Omental fat pad (tissue), 4 donors: ENCODE data around the gene TMEM88. TPM values are rescaled to one million over a fixed set of nuclear protein-coding genes. Genes with fewer than 3 reads are reported as not detected.

Experiments used
- ATAC-seq: fragments of 150-250 bp; one replicate; pipeline ENCODE4 v1.9.1; 2016; ENCODE audit warnings: mild to moderate bottlenecking, moderate library complexity; ENCODE audit not compliant: low FRiP score
- DNase-seq: peaks from one replicate; pipeline ENCODE4 v3.0.0-alpha.2; 2019; ENCODE audit warnings: low spot score
- total RNA-seq, 4 donors: library from RNA; depleted of rRNA; stranded (reverse); fragments of >200 nt; gene quantifications; one replicate each; pipeline ENCODE4 v1.1.0, GENCODE V29; 2016
- TF ChIP-seq, protein P1 (sequence below), 3 donors: fragments of 450-650 bp; IDR thresholded peaks; one replicate each; pipeline ENCODE4 v1.5.1; 2016 to 2017; ENCODE audit warnings: antibody characterized with exemption in 3 of 3, mild to moderate bottlenecking in 3 of 3, moderate library complexity in 2 of 3

The TMEM88 gene
- total RNA-seq, 4 donors from 2014 or later: 20.2 to 99.9 (median 24.6) TPM

DNA sequence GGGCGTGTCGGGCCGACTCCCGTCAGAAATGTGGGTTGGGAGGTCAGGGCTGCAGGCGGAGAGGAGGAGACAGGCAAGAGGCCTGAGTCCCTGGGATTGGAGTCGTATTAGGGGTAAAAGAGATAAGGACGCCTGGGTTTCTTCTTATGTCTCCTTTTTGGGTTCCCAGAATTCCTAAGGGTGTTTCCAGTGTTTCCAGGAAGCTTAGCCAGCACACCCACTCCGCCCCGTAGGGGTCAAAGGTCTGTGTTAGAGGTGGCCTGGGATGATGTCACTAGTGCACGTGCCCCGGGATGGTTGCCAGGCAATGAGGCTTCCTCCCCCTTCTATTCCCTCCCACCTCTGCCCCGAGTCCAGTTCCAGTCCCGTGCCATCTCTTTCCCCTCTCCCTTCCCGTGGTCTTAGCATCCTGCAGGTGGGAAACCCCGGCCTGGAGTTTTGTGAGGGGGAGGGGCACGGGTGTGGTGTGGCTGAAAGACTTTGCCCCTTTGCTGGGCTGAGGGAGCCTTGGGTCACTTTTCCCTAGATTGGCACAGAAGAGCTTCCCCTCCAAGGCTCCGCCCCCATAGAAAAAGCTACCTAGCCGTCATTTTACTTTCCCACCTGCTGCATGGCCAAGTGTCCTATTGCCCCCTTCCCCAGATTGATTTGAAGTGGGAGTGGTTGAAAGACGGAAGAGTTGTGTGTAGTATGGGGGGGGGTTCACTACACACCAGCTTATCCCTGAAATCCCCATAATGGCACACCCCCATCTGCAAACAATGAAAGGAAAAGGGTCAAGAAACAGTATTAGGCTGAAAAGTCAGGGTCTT, 18.1 kb upstream of the TMEM88 start:
- TF ChIP-seq, protein P1, sequence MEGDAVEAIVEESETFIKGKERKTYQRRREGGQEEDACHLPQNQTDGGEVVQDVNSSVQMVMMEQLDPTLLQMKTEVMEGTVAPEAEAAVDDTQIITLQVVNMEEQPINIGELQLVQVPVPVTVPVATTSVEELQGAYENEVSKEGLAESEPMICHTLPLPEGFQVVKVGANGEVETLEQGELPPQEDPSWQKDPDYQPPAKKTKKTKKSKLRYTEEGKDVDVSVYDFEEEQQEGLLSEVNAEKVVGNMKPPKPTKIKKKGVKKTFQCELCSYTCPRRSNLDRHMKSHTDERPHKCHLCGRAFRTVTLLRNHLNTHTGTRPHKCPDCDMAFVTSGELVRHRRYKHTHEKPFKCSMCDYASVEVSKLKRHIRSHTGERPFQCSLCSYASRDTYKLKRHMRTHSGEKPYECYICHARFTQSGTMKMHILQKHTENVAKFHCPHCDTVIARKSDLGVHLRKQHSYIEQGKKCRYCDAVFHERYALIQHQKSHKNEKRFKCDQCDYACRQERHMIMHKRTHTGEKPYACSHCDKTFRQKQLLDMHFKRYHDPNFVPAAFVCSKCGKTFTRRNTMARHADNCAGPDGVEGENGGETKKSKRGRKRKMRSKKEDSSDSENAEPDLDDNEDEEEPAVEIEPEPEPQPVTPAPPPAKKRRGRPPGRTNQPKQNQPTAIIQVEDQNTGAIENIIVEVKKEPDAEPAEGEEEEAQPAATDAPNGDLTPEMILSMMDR (IDR thresholded peaks at IDR 0.05): no peak
- ATAC-seq (peak; percentile 35), DNase-seq (peak; percentile 98)

DNA sequence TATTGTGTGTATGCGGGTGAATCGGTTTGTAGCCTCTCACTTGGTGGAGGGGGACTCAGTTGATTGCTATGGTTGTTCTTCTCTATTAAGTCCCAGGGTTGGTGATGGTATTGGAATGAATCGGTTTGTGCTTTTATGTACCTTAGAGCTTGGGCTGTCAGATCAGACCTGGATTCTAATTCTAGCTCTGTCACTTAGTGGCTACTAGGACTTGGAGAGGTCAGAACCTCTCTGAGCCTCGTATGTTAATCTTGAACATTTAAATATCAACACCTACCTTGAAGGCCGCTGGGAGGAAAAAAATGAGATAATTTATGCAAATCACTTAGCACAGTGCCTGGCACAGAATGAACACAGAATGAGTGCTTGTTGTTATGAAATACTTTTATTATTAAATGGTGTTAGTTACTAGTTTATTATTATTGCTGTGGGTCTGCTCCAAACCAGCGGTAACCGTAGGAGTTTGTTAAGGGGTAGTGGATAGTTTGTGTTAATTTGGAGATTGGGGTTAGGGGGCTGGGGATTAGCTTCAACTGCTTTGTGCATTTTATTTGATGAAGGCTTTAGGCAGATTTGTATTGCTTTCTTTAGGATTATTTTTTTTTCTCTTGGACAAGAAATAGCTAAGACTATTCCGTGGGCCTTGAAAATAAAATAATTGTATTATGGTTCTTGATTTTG, 17.3 kb upstream of the TMEM88 start:
- DNase-seq: no peak
- ATAC-seq: no peak

DNA sequence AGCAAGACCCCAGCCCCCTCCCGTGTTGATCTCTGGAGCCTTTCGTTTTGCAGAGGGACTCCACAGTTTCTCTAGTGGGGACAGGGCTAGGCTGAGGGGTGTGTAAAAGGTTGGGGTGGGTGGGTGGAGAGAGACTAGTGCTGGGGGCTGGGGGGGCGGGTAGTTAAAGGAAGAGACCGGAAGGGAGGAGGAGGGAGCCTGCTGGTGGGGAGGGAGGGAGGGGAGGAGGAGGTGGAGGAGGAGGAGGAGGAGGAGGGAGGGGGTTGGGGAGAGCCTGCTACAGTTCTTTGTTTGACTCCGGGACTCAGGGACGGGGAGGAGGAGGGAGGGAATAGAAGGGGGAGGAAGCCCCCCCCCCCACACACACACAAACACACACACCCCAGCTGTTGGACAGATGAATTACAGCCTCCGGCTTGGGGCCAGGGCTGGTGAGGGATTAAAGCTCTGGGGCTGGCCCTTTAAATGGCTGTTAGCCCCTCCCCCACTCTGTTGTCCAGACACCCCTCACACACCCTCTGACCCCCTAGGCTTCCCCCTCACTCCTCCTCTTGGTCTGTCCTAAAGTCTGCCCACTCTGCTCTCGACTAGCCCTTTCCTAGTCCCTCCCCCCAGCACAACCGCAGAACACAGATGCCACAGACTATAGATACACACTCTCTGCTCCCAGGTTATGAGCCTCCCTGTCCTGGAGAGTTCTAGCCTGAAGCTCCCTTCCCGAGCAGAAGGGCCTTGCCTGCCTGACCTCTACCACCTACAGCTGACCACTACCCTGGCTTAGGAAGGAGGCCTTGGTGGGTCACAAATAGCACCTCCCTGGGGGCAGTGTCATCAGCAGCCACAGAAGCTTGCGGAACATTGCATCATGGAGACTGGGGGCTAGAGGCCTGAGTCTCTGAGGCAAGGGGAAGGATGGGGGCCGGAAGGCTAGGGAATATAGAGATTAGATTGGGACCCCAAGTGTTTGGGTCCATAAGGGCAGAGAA, 16.5 kb upstream of the TMEM88 start:
- no peak for ATAC-seq
- TF ChIP-seq, protein P1 (IDR thresholded peaks at IDR 0.05): no peak
- DNase-seq: no peak

More for the DNA sequence above, 17.3 kb upstream of the TMEM88 start:
- TF ChIP-seq, protein P1 (IDR thresholded peaks at IDR 0.05): no peak

DNA sequence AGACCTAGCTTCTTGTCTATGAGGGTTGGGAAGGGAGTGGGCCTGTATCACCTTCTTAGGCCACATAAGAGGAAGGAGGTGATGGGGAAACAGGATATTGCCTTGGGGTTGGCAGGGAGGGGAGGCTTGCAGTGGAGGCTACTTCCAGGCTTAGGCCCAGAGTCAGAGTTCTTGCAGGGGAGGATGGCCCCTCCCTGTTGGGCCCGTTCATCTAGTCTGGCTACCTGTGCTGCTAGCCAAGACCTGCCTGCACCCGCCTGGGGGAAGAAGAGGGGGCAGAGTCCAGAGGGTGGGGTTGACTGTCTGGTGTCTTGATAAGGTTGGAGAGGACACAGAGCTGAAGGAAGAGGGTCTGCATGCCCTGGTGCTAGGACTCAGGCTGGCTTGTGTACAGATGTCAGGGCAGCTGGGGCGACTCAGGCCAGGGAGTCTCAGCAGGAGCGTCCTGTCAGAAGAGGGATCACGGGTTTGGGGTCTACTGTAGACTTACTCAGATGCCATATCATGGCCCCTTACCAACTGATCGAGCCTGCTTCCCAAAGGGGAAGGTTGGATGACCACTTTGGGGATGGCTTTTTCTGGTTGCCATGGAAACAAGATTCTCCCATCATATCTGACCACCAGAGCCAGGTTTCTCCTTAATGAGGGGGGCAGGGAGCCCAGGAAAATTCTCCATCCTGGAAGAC, 15.5 kb upstream of the TMEM88 start:
- no peak for DNase-seq
- no peak for ATAC-seq
- TF ChIP-seq, protein P1 (IDR thresholded peaks at IDR 0.05): no peak

DNA sequence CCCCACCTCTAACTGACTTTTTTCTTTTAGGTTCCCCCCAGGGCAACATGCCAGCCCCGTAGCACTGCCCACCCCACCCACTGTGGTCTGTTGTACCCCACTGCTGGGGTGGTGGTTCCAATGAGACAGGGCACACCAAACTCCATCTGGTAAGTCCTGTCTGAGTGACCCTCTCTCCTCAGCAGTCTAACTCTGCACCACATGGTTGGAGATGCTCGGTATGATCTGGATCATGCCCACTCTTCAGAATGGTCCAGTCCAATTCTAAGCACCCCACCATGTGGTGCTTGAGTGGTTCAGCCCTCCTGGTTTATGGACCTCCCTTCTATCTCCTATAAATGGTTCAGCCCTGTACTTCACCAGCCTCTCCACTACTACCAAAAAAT, 15.0 kb upstream of the TMEM88 start:
- no peak for DNase-seq
- TF ChIP-seq, protein P1 (IDR thresholded peaks at IDR 0.05): no peak
- no peak for ATAC-seq

DNA sequence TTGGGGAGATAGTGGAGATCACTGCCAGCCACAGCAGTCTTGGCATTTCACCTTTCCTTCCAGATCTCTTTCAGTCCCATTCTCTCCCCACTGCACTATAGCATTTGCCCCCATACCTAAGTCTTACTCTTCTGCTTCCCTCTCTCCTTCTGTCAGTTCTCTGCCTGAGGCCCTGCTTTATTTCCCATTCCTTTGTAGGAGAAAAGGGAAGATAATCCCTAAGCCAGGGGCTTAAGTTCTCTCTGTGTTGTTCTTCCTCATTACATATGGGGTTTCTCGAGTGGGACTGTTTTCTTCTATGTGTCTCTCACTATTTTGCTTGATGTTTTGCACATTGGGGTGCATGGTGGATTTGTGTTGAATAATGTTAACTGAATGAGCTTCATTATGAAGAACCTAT, 14.4 kb upstream of the TMEM88 start:
- TF ChIP-seq, protein P1 (IDR thresholded peaks at IDR 0.05): no peak
- DNase-seq (no peak), ATAC-seq (no peak)
